Jurkat, Clone E6-1 (cell line): ENCODE data around the gene CCDC92.

Experiments used
- DNase-seq: peaks from one replicate; pipeline ENCODE4 v3.0.0-alpha.2; 2011; ENCODE audit warnings: low read depth, low spot score
- H3K4me3 ChIP-seq: 2 replicates; pipeline ENCODE4 v1.5.1; 2011; ENCODE audit warnings: mild to moderate bottlenecking, low read length, control low read depth, moderate library complexity

Gene CCDC92

GRCh38 chr12:123941624-123942237, 30.9 kb downstream of the CCDC92 start:
- H3K4me3 ChIP-seq, result no peak overlapping the region

DNA sequence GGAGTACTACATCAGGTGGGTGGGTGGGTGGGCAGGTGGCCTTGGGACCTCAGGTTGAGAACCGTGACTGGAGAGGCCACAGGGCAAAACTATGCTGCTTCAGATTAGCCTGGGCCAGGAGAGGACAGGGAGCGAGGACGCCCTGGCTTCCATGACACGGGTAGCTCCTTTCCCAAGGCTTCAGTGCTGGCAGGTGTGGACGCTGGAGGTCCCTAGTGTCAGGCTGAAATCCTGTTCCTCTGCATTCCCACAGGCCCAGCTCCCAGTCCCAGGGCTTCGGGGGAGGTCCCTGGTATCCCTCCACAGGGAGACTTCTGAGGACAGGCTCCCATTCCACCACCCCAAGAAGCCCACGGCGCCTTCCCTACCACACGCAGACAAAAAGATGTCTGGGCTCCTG, 31.6 kb downstream of the CCDC92 start:
- no peak for DNase-seq

More at GRCh38 chr12:123941624-123942237, 30.9 kb downstream of the CCDC92 start:
- DNase-seq, result no peak

GRCh38 chr12:123940627-123940966, 32.0 kb downstream of the CCDC92 start:
- H3K4me3 ChIP-seq, result no peak overlapping the region
- DNase-seq, result no peak

More for the DNA sequence above, 31.6 kb downstream of the CCDC92 start:
- H3K4me3 ChIP-seq, result no peak overlapping the region

GRCh38 chr12:123939716-123940626, 32.7 kb downstream of the CCDC92 start:
- H3K4me3 ChIP-seq, result no peak overlapping the region

GRCh38 chr12:123938679-123939480, 33.8 kb downstream of the CCDC92 start:
- no peak for DNase-seq
- no peak overlapping the region for H3K4me3 ChIP-seq

More at GRCh38 chr12:123939716-123940626, 32.7 kb downstream of the CCDC92 start:
- DNase-seq, result no peak

DNA sequence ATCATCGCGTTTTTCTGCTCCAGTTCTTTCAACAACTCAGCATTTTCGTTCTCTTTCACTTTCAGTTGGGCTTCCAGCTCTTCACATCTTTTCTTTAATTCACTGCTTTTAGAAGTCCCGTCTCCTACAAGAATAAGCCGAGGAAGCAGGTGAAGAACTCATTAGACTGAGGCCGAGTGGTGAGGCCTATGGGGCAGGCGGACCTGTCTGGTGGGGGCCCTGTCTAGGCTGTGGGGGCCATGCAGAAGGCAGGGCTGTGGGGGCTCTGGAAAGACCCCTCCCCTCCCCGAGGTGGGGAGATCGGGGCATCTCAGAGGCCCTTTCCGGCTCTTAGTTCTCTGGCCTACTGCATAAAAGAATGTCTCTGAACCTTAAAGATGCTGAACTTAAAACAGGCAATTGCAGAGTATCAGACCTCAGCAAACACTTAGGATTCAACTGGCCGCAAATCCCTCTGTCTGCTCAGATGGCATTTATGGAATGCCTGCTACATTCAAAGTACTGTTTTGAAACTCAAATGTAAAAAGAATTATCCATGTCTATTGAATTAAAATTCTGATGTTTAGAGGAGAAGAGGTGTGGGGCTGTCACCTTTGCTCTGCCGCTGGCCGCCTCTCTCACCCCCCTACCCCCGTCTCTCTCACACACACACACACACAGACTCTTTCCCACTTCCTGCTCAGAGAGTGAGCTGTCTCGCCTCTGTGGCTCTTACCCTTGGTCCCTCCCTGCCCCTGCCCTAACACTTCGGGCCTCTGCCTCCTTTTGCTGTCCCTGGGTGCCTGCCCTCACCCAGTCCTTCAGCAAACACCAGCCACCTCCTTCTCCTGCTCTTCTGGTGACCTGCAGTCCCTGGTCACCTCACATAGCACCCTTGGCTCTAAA, 34.7 kb downstream of the CCDC92 start:
- no peak for DNase-seq
- H3K4me3 ChIP-seq, result no peak overlapping the region

DNA sequence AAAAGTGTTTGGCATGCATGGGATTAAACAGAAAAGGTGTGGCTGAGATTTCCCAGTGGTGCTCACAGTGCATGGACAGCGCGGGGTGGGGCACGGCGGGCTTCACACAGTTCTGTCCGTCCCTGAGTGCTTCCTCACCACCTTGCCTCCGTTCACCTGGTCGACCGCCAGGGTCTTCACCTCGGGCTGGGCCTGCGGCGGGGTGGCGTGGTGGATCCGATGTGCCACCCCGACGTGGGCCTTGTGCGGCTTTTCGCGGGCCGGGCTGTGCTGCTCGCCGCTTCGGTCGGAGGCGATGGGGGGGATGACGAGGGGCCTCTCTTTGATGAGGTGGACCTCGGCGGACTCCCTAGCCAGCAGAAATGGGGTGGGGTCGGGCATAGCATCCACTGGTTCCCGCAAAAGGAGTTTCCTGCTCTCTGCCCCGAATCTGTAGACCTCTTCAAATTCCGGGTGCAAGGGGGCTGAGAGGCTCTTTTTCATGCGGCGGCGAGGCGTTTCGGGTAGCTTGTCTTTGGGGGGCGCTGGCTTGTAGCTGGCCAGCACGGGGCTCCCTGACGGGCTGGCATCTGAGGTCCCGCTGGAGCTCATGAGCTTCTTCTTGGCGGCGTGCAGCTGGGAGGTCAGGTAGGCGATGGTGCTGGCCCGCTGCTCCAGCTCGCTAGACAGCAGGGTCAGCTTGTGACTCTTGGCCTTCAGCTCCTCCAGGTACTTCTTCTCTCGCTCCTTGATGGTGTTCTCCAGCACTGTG, 35.5 kb downstream of the CCDC92 start:
- DNase-seq, result no peak
- H3K4me3 ChIP-seq, result no peak overlapping the region

- H3K4me3 ChIP-seq, result no peak overlapping the region
- DNase-seq, result no peak
These were observed 36.2 kb downstream of the CCDC92 start for GRCh38 chr12:123936471-123936870.

GRCh38 chr12:123935956-123936355, 36.7 kb downstream of the CCDC92 start:
- H3K4me3 ChIP-seq, result no peak overlapping the region
- no peak for DNase-seq

GRCh38 chr12:123934829-123935228, 37.8 kb downstream of the CCDC92 start:
- no peak for DNase-seq
- H3K4me3 ChIP-seq, result no peak overlapping the region

GRCh38 chr12:123934016-123934620, 38.5 kb downstream of the CCDC92 start:
- DNase-seq, result no peak
- H3K4me3 ChIP-seq, result no peak overlapping the region

DNA sequence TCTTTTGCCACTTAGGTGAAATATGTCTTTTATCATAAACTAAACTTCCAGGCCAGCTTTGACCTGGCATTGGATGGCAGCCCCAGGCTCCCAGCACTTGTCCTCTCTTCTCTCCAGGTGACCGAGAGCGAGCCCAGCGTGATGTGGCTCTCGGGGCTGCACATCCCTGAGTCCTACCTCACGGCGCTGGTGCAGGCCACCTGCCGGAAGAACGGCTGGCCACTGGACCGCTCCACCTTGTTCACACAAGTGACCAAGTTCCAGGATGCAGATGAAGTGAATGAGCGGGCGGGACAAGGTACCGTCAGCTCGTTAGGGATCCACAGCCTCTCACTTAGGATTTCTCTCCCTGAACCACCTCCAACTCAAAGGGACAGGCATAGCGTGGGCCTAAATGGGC, 39.4 kb downstream of the CCDC92 start:
- H3K4me3 ChIP-seq, result no peak overlapping the region
- no peak for DNase-seq

GRCh38 chr12:123931686-123932321, 40.8 kb downstream of the CCDC92 start:
- DNase-seq, result peak; percentile 93
- peak overlapping the region; percentile 34 for H3K4me3 ChIP-seq

DNA sequence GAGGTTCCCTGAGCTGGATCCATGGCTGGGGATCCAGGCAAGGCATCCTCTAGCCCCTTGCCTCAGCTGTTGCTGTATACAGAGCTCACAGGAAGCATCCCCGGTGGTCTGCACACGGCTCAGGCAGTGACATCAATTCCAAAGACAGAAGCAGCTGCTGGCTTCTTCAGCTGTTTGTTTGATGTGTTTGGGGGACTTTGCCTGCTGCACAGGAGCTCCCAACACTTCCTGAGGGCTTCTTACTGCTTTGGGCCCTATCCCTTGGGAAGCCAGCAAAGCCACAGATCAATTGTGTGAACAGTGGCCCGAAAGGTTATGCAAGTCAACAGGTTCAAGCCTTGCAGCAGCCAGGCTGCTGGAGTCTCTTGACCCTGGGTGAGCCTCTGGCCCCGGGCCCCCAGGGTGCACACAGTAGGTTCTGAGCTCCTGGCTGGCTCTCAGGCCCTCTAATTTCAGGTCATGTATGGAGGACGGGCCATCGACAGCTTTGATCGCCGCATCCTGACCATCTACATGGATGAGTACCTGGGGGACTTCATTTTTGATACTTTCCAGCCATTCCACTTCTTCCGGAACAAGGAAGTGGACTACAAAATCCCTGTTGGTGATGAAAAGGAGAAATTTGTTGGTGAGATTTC, 42.6 kb downstream of the CCDC92 start:
- no peak overlapping the region; the same call in 1 of the 2 replicates for H3K4me3 ChIP-seq
- peak; percentile 77 for DNase-seq

- no peak overlapping the region for H3K4me3 ChIP-seq
- no peak for DNase-seq
These were observed 43.7 kb downstream of the CCDC92 start for GRCh38 chr12:123928897-123929296.

- no peak for DNase-seq
- no peak overlapping the region for H3K4me3 ChIP-seq
These were observed 44.3 kb downstream of the CCDC92 start for GRCh38 chr12:123928274-123928865.
